Pancreas (tissue), 10 donors: ENCODE data around the gene HIP1R. TPM values are rescaled to one million over a fixed set of nuclear protein-coding genes. Genes with fewer than 3 reads are reported as not detected.

Experiments
- ATAC-seq, 4 donors: fragments of 200-7000 bp; cut with Tn5 transposase; one replicate each; pipeline versions ENCODE4 v1.8.0 to v1.9.1; 2020; ENCODE audit warnings: mild to moderate bottlenecking in 4 of 4, moderate library complexity in 4 of 4
- DNase-seq, 6 donors: peaks; one replicate each; pipeline ENCODE4 v3.0.0-alpha.2; 2020
- FAIRE-seq: peaks from 2 replicates; lab custom pipeline; 2012; peaks lifted over from hg19 to GRCh38; lab: Jason Lieb, UNC
- H3K27ac ChIP-seq, 4 donors: fragments of 200-600 bp; sonication (generic); 1 replicate in 3 of 4; 2 replicates in 1 of 4; pipeline versions ENCODE4 v1.5.0 to v1.8.0; 2020
- H3K27me3 ChIP-seq, 4 donors: fragments of 200-600 bp; one replicate each; pipeline ENCODE4 v1.8.0; 2021
- H3K36me3 ChIP-seq, 3 donors: fragments of 200-600 bp; sonication (generic) in 1 of 3; one replicate each; pipeline versions ENCODE4 v1.5.0 to v1.8.0; 2020 to 2021
- H3K4me1 ChIP-seq, 3 donors: fragments of 200-600 bp; one replicate each; pipeline ENCODE4 v1.8.0; 2021
- H3K4me3 ChIP-seq, 4 donors: fragments of 200-600 bp; sonication (generic) in 2 of 4; one replicate each; pipeline versions ENCODE4 v1.5.0 to v1.8.0; 2020 to 2021
- H3K9me3 ChIP-seq, 4 donors: fragments of 200-600 bp; one replicate each; pipeline ENCODE4 v1.8.0; 2021
- CTCF ChIP-seq, 4 donors: fragments of 200-600 bp; sonication (generic) in 3 of 4; IDR thresholded peaks; one replicate each; pipeline versions ENCODE4 v1.5.0 to v1.8.0; 2021; ENCODE audit warnings: antibody characterized with exemption in 4 of 4
- WGBS, 2 donors: extraction: QIAGEN DNeasy Blood & Tissue Kit; methylation state at CpG; one replicate each; pipeline ENCODE4 v1.1.7; 2013; 5-methylcytosine and 5-hydroxymethylcytosine counted together
- intact Hi-C, 3 donors: fragments of 100-400 bp; cut with DNase I; formaldehyde crosslinking; loops; one replicate each; pipeline versions ENCODE4 v1.11.1 to v1.14.2; 2022
- polyA plus RNA-seq, 2 donors: library from polyadenylated mRNA; stranded (reverse); fragments of 200-250 nt; gene quantifications; one replicate each; pipeline ENCODE4 v1.2.3, GENCODE V29; 2013
- total RNA-seq, 6 donors: library from RNA; stranded (reverse); fragmentation: NEBNext Ultra II Directional in 4 of 6; extraction: Animal tissue kit (Norgen Biotek cat#: 25700) in 4 of 6; gene quantifications; one replicate each; pipeline versions ENCODE4 v1.2.1 to v1.2.4, GENCODE V29; 2021 to 2023
- donor health status: healthy with polysubstance abuse.
- donor health status: DM: no; HTN: no; CAD: no; lungs with moderate emphysema.
- donor health status: DM: no; HTN: no; CAD: no.
- donor health status: control.
- donor health status: control.
- donor health status: Bipolar disorder and iron deficiency.
- donor health status: DM: yes; HTN: yes; CAD: no.
- donor health status: DM: no; HTN: no; CAD: no.
- donor health status: DM: no; HTN: no; CAD: no.
- donor health status: DM: yes; HTN: yes; CAD: no.

Gene HIP1R
- total and polyA plus RNA-seq, 8 donors, result 41.0 to 206 (median 50.8) TPM

- no peak for FAIRE-seq
- 65 to 72% methylated on average over 18 of the region's 18 CpGs for WGBS, 2 donors
These were observed 4.8 kb downstream of the HIP1R start for GRCh38 chr12:122839907-122840554.

GRCh38 chr12:122840580-122841513 lies 5.6 kb downstream of the HIP1R start:
- 69 to 83% methylated on average over 26 of the region's 26 CpGs for WGBS, 2 donors
- H3K27me3 ChIP-seq, result no peaks in the 10 kb centered on the region
- H3K4me3 ChIP-seq, result no peak overlapping the region
- DNase-seq (peak in 2 of 6 donors; percentile 55 to 60), ATAC-seq (no peak), FAIRE-seq (no peak)
- no peaks in the 10 kb centered on the region for H3K9me3 ChIP-seq
- H3K4me1 ChIP-seq, result peaks cover 52 to 72% (median 54%) of the 10 kb centered on the region in 3 donors
- TF ChIP-seq CTCF (IDR thresholded peaks at IDR 0.05), result no peak
- H3K36me3 ChIP-seq, result no peaks in the 10 kb centered on the region
- intact Hi-C loops, result loop anchor here in 1 of 3 donors (10.0 kb wide), 1 partner anchor 46 kb away; no protein-coding TSS in a partner anchor
- peak overlapping the region in 2 of 4 donors; percentile 88 to 93 for H3K27ac ChIP-seq

More at GRCh38 chr12:122839907-122840554, 4.8 kb downstream of the HIP1R start:
- peaks cover 52 to 72% (median 54%) of the 10 kb centered on the region in 3 donors for H3K4me1 ChIP-seq
- H3K4me3 ChIP-seq, result no peak overlapping the region
- no peak for ATAC-seq
- no peaks in the 10 kb centered on the region for H3K9me3 ChIP-seq
- H3K36me3 ChIP-seq, result no peaks in the 10 kb centered on the region
- peak overlapping the region in 2 of 4 donors; percentile 88 to 93 for H3K27ac ChIP-seq
- H3K27me3 ChIP-seq, result no peaks in the 10 kb centered on the region
- no peak for TF ChIP-seq CTCF (IDR thresholded peaks at IDR 0.05)
- intact Hi-C loops, result loop anchor here in 1 of 3 donors (10.0 kb wide), 1 partner anchor 45 kb away; no protein-coding TSS in a partner anchor
- DNase-seq, result peak in 2 of 6 donors; percentile 61 to 71

GRCh38 chr12:122841544-122842321 lies 6.5 kb downstream of the HIP1R start:
- 18 to 34% methylated on average over 23 of the region's 23 CpGs for WGBS, 2 donors
- intact Hi-C loops, result loop anchor here in 1 of 3 donors (10.0 kb wide), 1 partner anchor 47 kb away; no protein-coding TSS in a partner anchor
- Histone ChIP-seq H3K4me3 (no peak overlapping the region), H3K9me3 (no peaks in the 10 kb centered on the region), H3K4me1 (peaks cover 52 to 72% (median 54%) of the 10 kb centered on the region in 3 donors), H3K27ac (peak overlapping the region; percentile 28 to 93 (median 60)), H3K36me3 (no peaks in the 10 kb centered on the region), H3K27me3 (no peaks in the 10 kb centered on the region)
- ATAC-seq (peak; percentile 18 to 60 (median 26)), DNase-seq (peak in 2 of 6 donors; percentile 58 to 64), FAIRE-seq (no peak)
- no peak for TF ChIP-seq CTCF (IDR thresholded peaks at IDR 0.05)

GRCh38 chr12:122842505-122843405 lies 7.5 kb downstream of the HIP1R start:
- 64 to 70% methylated on average over 22 of the region's 22 CpGs for WGBS, 2 donors
- TF ChIP-seq CTCF (IDR thresholded peaks at IDR 0.05), result no peak
- no peaks in the 10 kb centered on the region for H3K27me3 ChIP-seq
- H3K27ac ChIP-seq, result peak overlapping the region; percentile 12 to 93 (median 60)
- intact Hi-C loops, result loop anchor here in 1 of 3 donors (10.0 kb wide), 1 partner anchor 48 kb away; no protein-coding TSS in a partner anchor
- peaks cover 43 to 63% (median 53%) of the 10 kb centered on the region in 3 donors for H3K4me1 ChIP-seq
- DNase-seq (peak in 1 of 6 donors; percentile 74), ATAC-seq (peak in 3 of 4 donors; percentile 7 to 10 (median 8)), FAIRE-seq (no peak)
- H3K9me3 ChIP-seq, result no peaks in the 10 kb centered on the region
- no peaks in the 10 kb centered on the region for H3K36me3 ChIP-seq
- H3K4me3 ChIP-seq, result no peak overlapping the region
